ENCODE results near the gene SLC12A2. TPM values are rescaled to one million over a fixed set of nuclear protein-coding genes. Genes with fewer than 3 reads are reported as not detected.

Gene SLC12A2
- total RNA-seq, 1 donor from 2014 or later, result 14.5 TPM

DNA sequence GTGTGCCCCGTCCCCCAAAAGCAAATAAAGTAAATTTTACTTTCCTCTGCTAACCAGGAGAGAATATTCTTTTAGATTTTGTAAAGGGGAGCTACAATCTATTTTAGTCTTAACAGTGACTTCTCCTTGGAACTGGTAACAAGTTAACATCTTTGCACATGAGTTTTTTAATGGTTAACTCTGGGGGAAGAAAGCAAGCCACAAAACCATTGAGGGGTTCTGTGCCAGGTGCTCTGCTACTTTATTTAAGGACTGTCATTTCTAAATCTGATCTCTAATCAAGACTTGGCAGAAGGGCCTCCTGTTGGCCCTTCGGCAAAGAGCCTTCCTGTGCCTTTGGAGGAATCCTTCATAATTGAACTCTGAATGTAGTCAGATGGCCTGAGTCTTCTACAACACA lies 153.4 kb downstream of the SLC12A2 start:
- Histone ChIP-seq H3K27me3 (ENCODE audit: control insufficient read depth, insufficient read depth, low read length) (no peaks in the 10 kb centered on the region), H3K4me3 (ENCODE audit: low read depth, low read length) (no peak overlapping the region), H3K36me3 (ENCODE audit: control insufficient read depth, insufficient read depth, low read length) (no peaks in the 10 kb centered on the region)
- no peak for TF ChIP-seq CTCF (IDR thresholded peaks at IDR 0.05; ENCODE audit: insufficient read depth, low read length, severe bottlenecking)
- no peak for FAIRE-seq
- DNase-seq (ENCODE audit: low read depth), result no peak

DNA sequence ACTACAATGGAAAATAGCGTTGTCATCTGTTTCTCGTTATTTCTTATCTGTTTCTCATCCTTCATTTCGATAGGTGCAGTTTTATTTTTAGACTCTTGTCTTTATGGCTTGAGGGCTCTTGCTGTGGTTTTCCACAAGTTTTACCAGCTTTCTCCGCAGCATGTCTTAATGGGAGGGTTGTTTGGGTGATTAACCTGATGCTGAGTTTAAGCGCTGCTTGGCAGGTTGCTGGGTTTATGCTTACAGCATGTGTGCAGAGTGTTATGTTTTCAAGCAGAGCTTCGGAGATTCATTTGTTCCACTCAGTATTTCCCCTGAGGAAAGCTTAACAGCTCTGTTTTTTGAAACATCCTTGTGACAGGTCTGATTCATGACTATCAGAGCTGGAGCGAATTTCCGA lies 154.0 kb downstream of the SLC12A2 start:
- DNase-seq (ENCODE audit: low read depth) (no peak), FAIRE-seq (no peak)
- no peak overlapping the region for H3K4me3 ChIP-seq (ENCODE audit: low read depth, low read length)
- no peaks in the 10 kb centered on the region for H3K36me3 ChIP-seq (ENCODE audit: control insufficient read depth, insufficient read depth, low read length)
- no peaks in the 10 kb centered on the region for H3K27me3 ChIP-seq (ENCODE audit: control insufficient read depth, insufficient read depth, low read length)
- no peak for TF ChIP-seq CTCF (IDR thresholded peaks at IDR 0.05; ENCODE audit: insufficient read depth, low read length, severe bottlenecking)
